GM12878 (cell line): ENCODE data around the gene GTF3C1. TPM values are rescaled to one million over a fixed set of nuclear protein-coding genes. Genes with fewer than 3 reads are reported as not detected.

Experiments
- ATAC-seq: fragments of 200-7000 bp; cut with Tn5 transposase; 3 replicates; pipeline ENCODE4 v1.9.1; 2020; ENCODE audit warnings: mild to moderate bottlenecking, moderate library complexity
- BruUV-seq: library from RNA; stranded (reverse); fragments of 400-500 nt; replicated peaks from 2 replicates; lab custom pipeline; 2021; lab: Mats Ljungman, UMichigan
- CTCF ChIA-PET: fragments of 300-600 bp; sonication (Branson Sonifier 250); formaldehyde crosslinking; extraction: SDS; loops from one replicate; lab custom pipeline; 2021; ENCODE audit warnings: inconsistent platforms; lab: Yijun Ruan, JAX
- POLR2A ChIA-PET: fragments of 350-600 bp; formaldehyde crosslinking; extraction: SDS; loops from one replicate; lab custom pipeline; 2021; ENCODE audit warnings: inconsistent platforms; lab: Charles Lee
- RAD21 ChIA-PET: fragments of 300-600 bp; sonication (Branson Sonifier 250); formaldehyde crosslinking; loops from one replicate; lab custom pipeline; 2023; ENCODE audit warnings: antibody characterized with exemption; ENCODE audit not compliant: unreplicated experiment; lab: Charles Lee
- SMC1A ChIA-PET: fragments of 300-600 bp; sonication (Branson Sonifier 250); formaldehyde crosslinking; loops from one replicate; lab custom pipeline; 2023; ENCODE audit not compliant: unreplicated experiment, uncharacterized antibody; lab: Charles Lee
- DNase-seq: peaks from one replicate; pipeline ENCODE4 v3.0.0-alpha.2; 2011; ENCODE audit warnings: low read depth, low spot score
- FAIRE-seq: peaks from 3 replicates; lab custom pipeline; 2011; peaks lifted over from hg19 to GRCh38; lab: Jason Lieb, UNC
- H2AFZ ChIP-seq: 2 replicates; pipeline ENCODE4 v1.6.0; 2011; ENCODE audit warnings: low read depth, low read length, control low read depth; ENCODE audit not compliant: control insufficient read depth
- H3K27ac ChIP-seq: 2 replicates; pipeline ENCODE4 v1.5.1; 2011; ENCODE audit warnings: control low read depth; ENCODE audit not compliant: control insufficient read depth, insufficient read depth
- H3K27me3 ChIP-seq, 2 experiments: replicated peaks in 1 of 2; 2 replicates each; pipeline versions ENCODE4 v1.6.0 to v1.6.1; 2011; ENCODE audit warnings: low read length in 1 of 2; ENCODE audit not compliant: control insufficient read depth in 2 of 2, insufficient read depth in 2 of 2
- H3K36me3 ChIP-seq, 2 experiments: 2 replicates each; pipeline ENCODE4 v1.5.1; 2011; ENCODE audit warnings: low read length in 1 of 2; ENCODE audit not compliant: control insufficient read depth in 2 of 2, insufficient read depth in 2 of 2
- H3K4me1 ChIP-seq: 2 replicates; pipeline ENCODE4 v1.6.1; 2011; ENCODE audit warnings: mild to moderate bottlenecking, low read length, moderate library complexity, mixed read lengths; ENCODE audit not compliant: control insufficient read depth, insufficient read depth
- H3K4me2 ChIP-seq: 2 replicates; pipeline ENCODE4 v1.6.0; 2011; ENCODE audit warnings: control low read depth; ENCODE audit not compliant: control insufficient read depth, insufficient read depth
- H3K4me3 ChIP-seq: fragments of 200-600 bp; sonication (generic); 2 replicates; pipeline ENCODE4 v1.5.1; 2016
- H3K79me2 ChIP-seq: 2 replicates; pipeline ENCODE4 v1.6.0; 2011; ENCODE audit warnings: low read length; ENCODE audit not compliant: control insufficient read depth, insufficient read depth
- H3K9ac ChIP-seq: 2 replicates; pipeline ENCODE4 v1.8.0; 2011; ENCODE audit warnings: low read length, control low read depth, mixed read lengths; ENCODE audit not compliant: control insufficient read depth, insufficient read depth
- H3K9me3 ChIP-seq: replicated peaks from 3 replicates; pipeline ENCODE4 v1.5.1; 2011; ENCODE audit warnings: mild to moderate bottlenecking, low read length; ENCODE audit not compliant: control insufficient read depth, insufficient read depth
- H4K20me1 ChIP-seq: 2 replicates; pipeline ENCODE4 v1.6.0; 2011; ENCODE audit not compliant: control insufficient read depth, insufficient read depth
- IKZF2 ChIP-seq, 2 experiments: fragments of 450-650 bp; IDR thresholded peaks; 2 replicates each; pipeline ENCODE4 v1.6.1; 2017; ENCODE audit warnings: mild to moderate bottlenecking in 2 of 2, moderate library complexity in 2 of 2
- NRF1 ChIP-seq: conservative IDR thresholded peaks from 2 replicates; pipeline ENCODE4 v1.6.1; 2011; ENCODE audit warnings: mild to moderate bottlenecking, low read depth, low read length, improper control_type of control experiment
- POLR2A ChIP-seq: IDR thresholded peaks from 2 replicates; pipeline ENCODE4 v1.6.1; 2011; ENCODE audit warnings: low read depth, mild to moderate bottlenecking, low read length
- SMAD5 ChIP-seq: IDR thresholded peaks from 2 replicates; pipeline ENCODE4 v1.6.1; 2016; ENCODE audit warnings: antibody characterized with exemption, low read depth
- ZBTB4 ChIP-seq: fragments of 450-650 bp; formaldehyde crosslinking; IDR thresholded peaks from 2 replicates; pipeline ENCODE4 v1.4.0; 2022; ENCODE audit warnings: mild to moderate bottlenecking, moderate library complexity
- WGBS: methylation state at CpG from one replicate; pipeline ENCODE4 v1.1.6; 2016; ENCODE audit warnings: low lambda C conversion rate; ENCODE audit not compliant: insufficient replicate concordance, insufficient coverage; ENCODE audit errors: missing lambda C conversion rate; 5-methylcytosine and 5-hydroxymethylcytosine counted together
- in situ Hi-C: fragments of 300-500 bp; cut with MboI; formaldehyde crosslinking; loops from 9 replicates; pipeline ENCODE4 v1.14.3; 2018; ENCODE audit warnings: mixed read lengths
- intact Hi-C: fragments of 100-400 bp; cut with micrococcal nuclease; formaldehyde crosslinking; loops from one replicate; pipeline ENCODE4 v1.14.2; 2022; ENCODE audit not compliant: unreplicated experiment
- polyA plus RNA-seq, 11 experiments: library from polyadenylated mRNA; depleted of rRNA in 4 of 11; unstranded in 6 of 11; stranded (reverse) in 5 of 11; fragments of >200 nt; fragmentation: Nextera tagmentation in 4 of 11; fragmentation: Illumina TruSeq in 1 of 11; extraction: Ambion mirVana in 4 of 11; extraction: Trizol in 1 of 11; gene quantifications; 1 replicate in 1 of 11; 2 replicates in 10 of 11; pipeline versions ENCODE4 v1.2.1 to v1.2.3, GENCODE V29; 2011 to 2016; ENCODE audit warnings: inconsistent platforms in 2 of 11, missing spikeins in 2 of 11, low read depth in 1 of 11
- total RNA-seq, 4 experiments: library from RNA; depleted of rRNA in 3 of 4; stranded (reverse); fragments of >200 nt in 3 of 4; fragmentation: Illumina TruSeq in 1 of 4; extraction: Trizol in 1 of 4; gene quantifications; 2 replicates each; pipeline versions ENCODE4 v1.2.1 to v1.2.3, GENCODE V29; 2013 to 2021
- TF ChIP-seq, protein P1 (sequence below): IDR thresholded peaks from 2 replicates; pipeline ENCODE4 v1.6.1; 2011; ENCODE audit warnings: low read depth, low read length, improper control_type of control experiment, borderline replicate concordance
- TF ChIP-seq, protein P2 (sequence below), 3 experiments: IDR thresholded peaks in 2 of 3; conservative IDR thresholded peaks in 1 of 3; 2 replicates each; pipeline ENCODE4 v1.5.1; 2011; ENCODE audit warnings: low read depth in 3 of 3, low read length in 3 of 3, mild to moderate bottlenecking in 3 of 3, control low read depth in 2 of 3, moderate library complexity in 2 of 3, inconsistent platforms in 1 of 3, mixed read lengths in 1 of 3; ENCODE audit not compliant: control insufficient read depth in 2 of 3, insufficient read depth in 1 of 3; ENCODE audit errors: extremely low read depth in 1 of 3

GTF3C1 gene
- total and polyA plus RNA-seq, 10 of the 15 experiments (the other 5 are each of a cell fraction or from before 2014, with no cell fraction given): 0.98 to 60.9 (median 34.3) TPM

DNA sequence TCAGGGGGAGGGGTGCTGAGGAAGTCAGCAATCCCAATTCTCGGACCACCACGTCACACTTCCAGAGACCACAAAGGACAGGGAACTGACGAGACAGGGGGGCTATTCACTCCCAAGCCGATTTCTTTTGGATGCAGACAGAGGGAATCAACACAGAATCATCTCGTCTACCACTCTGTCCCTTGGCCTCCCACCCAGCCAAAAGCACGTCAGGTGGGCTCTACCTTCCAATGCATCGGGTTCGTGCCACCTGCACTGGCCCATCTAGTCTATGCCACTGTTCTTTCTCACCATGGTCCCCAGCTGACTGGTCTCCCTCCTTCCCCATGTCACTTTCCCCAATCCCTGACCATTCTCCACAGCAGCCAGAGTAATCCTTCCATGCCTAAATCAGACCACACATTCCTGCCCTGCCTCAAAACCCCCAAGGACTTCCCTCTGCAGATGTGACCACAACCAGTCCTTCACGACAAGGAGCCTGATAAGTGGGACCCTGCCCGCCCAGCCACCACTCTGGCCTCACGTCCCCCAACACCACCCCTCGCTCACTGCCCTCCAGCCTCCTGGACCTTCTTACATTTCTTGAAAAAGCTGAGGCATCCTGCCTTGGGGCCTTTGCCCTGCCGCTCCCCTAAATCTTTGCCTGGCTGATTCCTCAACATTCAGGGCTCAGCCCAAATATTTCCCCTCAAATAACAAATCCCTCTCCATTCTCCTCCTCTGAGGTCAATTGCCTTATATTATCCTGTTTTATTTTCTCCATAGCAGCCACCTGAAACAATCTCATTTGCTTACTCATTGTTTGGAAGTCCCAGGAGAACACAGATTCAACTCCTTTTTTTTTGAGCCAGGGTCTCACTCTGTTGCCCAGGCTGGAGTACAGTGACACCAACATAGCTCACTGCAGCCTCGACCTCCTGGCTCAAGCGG lies 77.4 kb downstream of the GTF3C1 start:
- no peak overlapping the region for H3K4me3 ChIP-seq
- no peak for TF ChIP-seq ZBTB4 (CRISPR knock-in tag)
- TF ChIP-seq SMAD5: no peak
- peak; percentile 23; the same call in 1 of the 2 replicates for TF ChIP-seq POLR2A
- TF ChIP-seq IKZF2 (IDR thresholded peaks at IDR 0.05): no peak
- TF ChIP-seq NRF1: no peak
- TF ChIP-seq, protein P1, sequence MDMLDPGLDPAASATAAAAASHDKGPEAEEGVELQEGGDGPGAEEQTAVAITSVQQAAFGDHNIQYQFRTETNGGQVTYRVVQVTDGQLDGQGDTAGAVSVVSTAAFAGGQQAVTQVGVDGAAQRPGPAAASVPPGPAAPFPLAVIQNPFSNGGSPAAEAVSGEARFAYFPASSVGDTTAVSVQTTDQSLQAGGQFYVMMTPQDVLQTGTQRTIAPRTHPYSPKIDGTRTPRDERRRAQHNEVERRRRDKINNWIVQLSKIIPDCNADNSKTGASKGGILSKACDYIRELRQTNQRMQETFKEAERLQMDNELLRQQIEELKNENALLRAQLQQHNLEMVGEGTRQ: no peak
- TF ChIP-seq, protein P2, sequence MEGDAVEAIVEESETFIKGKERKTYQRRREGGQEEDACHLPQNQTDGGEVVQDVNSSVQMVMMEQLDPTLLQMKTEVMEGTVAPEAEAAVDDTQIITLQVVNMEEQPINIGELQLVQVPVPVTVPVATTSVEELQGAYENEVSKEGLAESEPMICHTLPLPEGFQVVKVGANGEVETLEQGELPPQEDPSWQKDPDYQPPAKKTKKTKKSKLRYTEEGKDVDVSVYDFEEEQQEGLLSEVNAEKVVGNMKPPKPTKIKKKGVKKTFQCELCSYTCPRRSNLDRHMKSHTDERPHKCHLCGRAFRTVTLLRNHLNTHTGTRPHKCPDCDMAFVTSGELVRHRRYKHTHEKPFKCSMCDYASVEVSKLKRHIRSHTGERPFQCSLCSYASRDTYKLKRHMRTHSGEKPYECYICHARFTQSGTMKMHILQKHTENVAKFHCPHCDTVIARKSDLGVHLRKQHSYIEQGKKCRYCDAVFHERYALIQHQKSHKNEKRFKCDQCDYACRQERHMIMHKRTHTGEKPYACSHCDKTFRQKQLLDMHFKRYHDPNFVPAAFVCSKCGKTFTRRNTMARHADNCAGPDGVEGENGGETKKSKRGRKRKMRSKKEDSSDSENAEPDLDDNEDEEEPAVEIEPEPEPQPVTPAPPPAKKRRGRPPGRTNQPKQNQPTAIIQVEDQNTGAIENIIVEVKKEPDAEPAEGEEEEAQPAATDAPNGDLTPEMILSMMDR (IDR thresholded peaks at IDR 0.05 in 2 of 3, conservative IDR thresholded peaks at IDR 0.05 in 1 of 3; ENCODE audit: control insufficient read depth in 2 of 3, extremely low read depth in 1 of 3, insufficient read depth in 1 of 3, low read depth in 3 of 3, low read length in 3 of 3): no peak
- TF ChIP-seq, all 136 proteins: peak for 1
- DNase-seq: no peak
- Histone ChIP-seq H2AFZ (no peak overlapping the region), H4K20me1 (no peaks in the 10 kb centered on the region), H3K4me1 (no peaks in the 10 kb centered on the region), H3K27ac (no peak overlapping the region), H3K4me2 (no peak overlapping the region), H3K36me3 (peaks cover 28 to 29% of the 10 kb centered on the region in 2 experiments; a peak in 3 of 4 replicates), H3K79me2 (no peaks in the 10 kb centered on the region), H3K9ac (no peak overlapping the region), H3K27me3 (no peaks in the 10 kb centered on the region), H3K9me3 (no peaks in the 10 kb centered on the region)
- no TSS peak for BruUV-seq
- RAD21 ChIA-PET: no interaction called here
- FAIRE-seq: no peak
- 92% methylated on average over 14 of the region's 15 CpGs for WGBS
- CTCF ChIA-PET: no interaction called here
- POLR2A ChIA-PET: no interaction called here
- ATAC-seq: no peak
- in situ Hi-C loops (no loop called here), intact Hi-C loops (no loop called here)
- SMC1A ChIA-PET: no interaction called here
